ENCODE results near the gene PDE9A. TPM values are rescaled to one million over a fixed set of nuclear protein-coding genes. Genes with fewer than 3 reads are reported as not detected.

The PDE9A gene
- polyA plus RNA-seq, 4 donors, result 36.2 to 41.7 (median 37.7) TPM

DNA sequence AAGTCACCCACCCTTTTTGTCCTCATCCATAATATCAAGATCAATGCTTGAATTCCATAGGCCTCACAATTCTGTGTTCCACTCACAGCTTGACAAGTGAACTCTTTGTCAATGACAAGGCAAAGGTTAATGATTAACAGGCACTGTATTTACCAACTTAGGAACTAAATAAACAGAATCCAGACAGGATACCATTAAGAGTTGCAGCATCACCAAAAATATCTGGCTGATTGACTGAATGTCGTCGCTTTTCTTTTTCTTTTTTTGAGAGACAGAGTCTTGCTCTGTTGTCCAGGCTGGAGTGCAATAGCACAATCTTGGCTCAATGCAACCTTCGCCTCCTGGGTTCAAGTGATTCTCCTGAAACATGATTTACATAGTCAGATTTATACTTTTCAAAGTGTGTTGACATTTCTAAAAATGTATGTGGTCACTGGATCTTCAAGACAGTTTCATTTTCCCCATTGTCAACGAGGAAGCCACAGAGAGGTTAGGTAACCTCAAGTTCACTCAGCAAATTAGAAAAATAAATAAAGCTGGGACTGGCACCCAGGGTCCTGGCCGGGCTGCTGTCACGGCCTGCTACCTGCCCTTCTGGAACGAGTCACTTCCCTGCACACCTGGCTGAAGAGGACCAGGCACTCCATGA is 81.0 kb downstream of the PDE9A start:
- no peak for DNase-seq (ENCODE audit: low read depth in 4 of 4, low spot score in 3 of 4)

DNA sequence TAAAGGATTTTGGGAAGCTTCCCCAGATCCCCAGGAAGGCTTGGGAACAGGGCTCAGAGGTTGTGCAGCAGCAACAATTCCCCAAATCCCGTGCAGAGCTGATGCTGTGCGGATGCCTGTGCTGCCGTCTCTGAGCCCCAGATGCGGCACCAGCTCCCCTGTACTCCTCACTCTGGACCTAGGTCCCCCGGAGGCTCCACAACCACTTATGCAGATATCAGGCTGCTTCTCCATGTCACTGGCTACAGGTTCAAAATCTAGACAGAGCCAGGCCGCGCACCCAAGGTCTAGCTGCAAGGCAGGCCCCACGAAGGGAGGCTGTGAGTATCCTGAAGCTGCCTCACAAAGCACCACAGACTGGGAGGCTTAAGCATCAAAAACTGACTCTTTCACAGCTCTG is 81.6 kb downstream of the PDE9A start:
- no peak for DNase-seq (ENCODE audit: low read depth in 4 of 4, low spot score in 3 of 4)

DNA sequence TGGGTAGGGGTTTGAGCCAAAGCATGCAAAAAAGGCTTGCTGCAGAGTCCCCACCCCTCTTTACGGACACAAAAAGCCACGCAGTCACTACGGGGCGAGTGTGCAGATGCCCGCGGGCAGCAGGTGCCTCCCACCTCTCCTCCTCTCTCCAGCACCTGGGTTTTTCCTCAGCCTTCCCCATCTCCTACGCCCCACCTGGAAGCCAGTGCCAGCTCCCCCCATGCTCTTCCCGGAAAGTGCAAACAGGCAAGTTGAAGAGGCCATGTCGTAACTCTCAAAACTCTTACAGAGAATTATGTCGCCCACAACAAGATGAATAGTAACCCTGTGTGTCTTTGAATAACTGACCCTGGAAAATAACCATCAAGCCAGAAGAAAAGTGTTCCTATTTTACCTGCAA is 82.5 kb downstream of the PDE9A start:
- DNase-seq (ENCODE audit: low read depth in 4 of 4, low spot score in 3 of 4), result no peak

DNA sequence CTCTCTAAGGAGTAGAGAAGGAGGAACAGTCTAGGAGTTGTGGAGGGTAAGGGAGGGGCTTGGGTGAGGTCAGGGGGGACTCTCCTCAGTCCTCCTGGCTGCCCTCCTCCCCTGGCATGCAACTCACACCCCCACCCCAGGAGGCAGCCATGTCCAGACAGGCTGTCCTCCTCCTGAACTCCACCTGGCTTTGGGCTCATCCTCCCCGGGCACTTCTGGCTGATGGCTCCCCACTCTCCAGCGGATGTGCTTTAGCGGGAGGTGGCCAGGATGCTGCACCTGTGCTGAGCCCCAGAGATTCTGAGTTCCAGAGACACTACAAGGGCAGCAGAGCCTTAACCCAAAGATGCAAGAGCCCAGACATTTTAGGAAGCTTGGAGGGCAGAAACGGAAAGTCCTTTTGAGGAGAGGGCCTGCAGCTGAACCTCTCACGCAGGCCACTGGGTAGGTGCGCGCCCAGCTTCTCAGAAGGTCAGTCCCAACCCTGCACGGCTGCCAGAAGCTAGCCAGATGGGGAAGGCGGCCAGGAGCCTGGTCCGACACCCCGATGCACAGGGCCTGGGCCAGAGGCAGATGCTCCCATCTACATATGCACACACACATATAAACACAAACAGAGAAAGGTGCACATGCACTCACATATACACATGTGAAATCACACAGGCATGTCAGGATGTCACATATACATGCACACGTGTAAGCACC is 83.4 kb downstream of the PDE9A start:
- no peak for DNase-seq (ENCODE audit: low read depth in 4 of 4, low spot score in 3 of 4)

DNA sequence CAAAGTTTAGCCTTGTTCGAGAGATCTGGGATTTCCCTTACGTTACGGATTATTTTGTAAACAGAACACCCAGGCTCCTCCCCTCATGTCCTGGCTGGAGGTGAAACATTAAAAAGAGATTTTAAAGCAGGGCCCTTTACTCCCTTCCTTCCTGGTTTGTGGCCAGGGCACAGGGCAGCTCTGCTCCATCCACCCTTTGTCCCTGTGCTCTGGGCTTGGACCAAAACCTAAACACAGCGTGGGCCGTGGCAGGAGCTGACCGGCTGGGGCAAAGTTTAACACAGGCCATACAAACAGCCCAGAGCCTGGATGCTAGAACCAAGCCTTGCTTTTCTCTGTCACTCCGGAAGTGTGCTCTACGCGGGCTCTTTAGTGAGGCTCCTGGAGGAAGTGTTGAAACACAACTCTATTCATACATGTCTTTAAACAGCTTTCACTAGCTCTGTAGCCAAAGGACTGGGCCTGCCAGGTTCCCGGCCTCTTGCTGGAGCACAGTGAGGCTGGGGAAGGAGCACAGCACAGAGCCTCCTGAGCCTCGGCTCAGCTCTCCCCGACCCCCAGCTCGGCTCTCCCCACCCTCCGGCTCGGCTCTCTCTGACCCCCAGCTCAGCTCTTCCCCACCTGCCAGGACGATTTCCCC is 84.7 kb downstream of the PDE9A start:
- DNase-seq (ENCODE audit: low read depth in 4 of 4, low spot score in 3 of 4), result no peak

DNA sequence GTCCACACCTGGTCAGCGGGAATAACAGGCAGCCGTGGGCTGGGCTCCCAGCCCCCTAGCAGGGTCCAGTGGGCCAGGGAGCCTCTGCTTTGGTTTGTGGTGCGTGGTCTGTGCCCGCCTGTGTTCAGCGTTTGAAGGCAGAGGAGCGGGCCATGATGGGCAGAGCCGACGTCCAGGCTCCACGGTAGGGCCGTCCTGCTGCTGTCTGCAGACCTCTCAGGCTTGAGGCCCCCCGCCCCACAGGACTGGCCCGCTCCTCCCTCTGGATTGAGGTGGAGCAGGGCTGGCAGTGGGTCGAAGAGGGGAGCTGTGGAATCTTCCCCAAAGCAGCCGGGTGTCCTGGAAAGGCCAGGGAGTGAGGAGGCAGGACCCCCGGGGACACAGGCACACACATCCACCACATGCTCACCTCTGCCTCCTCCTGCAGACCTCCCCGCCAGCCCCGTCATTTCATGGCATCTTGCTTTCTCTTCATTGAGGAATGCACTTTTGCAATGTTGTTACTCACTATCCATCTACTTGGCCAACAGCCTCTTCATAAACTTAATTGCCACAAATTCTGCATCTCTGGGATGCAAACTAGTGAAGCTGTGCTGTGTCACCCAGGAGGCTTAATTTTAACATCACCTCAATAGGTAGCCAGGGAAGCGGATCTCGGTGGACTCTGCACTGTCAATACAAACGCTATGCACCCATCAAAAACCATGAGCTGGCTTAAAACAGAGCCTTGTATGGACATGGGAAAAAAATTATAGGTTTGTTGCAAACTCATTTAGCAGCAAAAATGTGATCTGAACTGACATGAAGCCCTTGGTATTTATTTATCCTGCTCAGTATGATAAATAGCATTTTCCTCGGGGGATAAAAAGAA is 85.9 kb downstream of the PDE9A start:
- no peak for DNase-seq (ENCODE audit: low read depth in 4 of 4, low spot score in 3 of 4)

DNA sequence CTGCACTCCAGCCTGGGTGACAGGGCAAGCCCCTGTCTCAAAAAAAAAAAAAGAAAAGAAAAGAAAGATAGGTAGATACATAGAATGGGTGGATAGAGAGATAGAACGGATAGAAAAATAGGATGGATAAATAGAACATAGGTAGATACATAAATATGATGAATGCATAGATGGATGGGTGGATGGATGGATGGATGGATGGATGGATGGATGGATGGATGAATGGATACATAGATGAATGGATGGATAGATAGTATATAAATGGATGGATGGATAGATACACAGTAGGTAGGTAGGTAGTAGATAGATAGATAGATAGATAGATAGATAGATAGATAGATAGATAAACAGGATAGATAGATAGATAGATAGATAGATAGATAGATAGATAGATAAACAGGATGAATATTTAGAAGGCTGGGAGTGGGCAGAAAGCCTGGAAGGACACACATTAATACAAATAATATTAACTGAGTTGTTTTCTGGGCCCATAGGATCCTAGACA is 87.0 kb downstream of the PDE9A start:
- no peak for DNase-seq (ENCODE audit: low read depth in 4 of 4, low spot score in 3 of 4)

DNA sequence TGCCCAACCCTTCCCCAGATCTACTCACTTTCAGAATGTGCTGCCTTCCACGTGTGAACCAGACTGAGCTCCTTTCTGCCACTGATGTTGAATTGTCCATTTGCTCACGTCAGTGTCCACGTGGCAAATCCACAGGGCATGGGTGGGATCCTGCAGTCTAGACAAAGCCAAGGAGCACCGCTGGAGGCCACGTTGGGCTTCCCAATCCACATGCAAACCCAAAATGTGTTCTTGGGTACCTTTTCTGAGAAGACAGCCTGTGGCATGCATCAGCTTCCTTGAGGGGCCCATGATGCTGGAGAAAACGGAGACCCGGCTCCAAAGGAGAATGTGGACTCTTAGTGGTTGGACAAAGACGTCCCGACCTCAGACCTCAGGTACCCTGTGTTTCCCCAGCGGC is 87.6 kb downstream of the PDE9A start:
- DNase-seq (ENCODE audit: low read depth in 4 of 4, low spot score in 3 of 4), result no peak

DNA sequence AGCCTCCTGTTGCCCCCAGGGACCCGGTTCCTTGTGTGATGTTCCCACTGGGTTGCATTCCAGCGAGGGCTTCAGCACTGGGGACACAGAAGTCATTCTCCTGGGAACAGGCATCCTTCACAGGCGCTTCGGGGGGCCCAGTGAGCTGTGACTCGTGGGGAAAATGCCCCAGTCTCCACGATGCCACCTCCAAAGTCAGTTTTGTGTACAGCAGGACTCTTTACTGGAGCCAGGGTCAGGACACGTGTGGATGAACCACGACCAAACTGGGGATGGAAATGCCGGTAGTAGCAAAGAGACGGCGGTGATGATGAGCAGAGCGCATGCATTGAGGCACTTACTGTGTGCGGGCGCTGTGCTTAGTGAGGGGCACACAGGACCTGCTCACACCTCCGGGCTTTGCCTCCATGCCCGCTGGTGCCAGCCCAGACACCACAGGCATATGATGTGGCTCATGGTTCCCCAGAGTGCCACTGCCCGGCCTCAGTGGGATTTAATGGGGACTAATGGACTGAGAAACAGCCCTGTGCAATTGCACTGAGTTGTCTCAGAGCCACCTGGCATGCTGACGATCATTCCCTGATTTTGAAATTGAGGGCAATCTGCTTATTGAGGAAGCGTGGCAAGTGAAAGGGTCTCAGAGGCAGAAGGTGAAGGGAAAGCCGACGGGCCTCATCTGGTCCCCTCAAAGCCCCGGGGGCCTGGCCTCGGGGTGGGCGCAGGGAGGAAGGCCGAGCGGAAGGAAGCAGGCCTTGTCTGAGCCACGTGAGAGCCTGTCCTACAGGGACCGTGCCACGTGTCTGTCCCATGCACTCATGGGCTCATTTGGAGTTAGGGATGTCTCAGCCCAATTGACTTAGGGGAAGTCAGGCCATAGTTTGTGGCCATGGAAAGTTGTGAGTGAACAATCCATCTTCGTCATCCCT is 91.4 kb downstream of the PDE9A start:
- no peak for DNase-seq (ENCODE audit: low read depth in 4 of 4, low spot score in 3 of 4)

DNA sequence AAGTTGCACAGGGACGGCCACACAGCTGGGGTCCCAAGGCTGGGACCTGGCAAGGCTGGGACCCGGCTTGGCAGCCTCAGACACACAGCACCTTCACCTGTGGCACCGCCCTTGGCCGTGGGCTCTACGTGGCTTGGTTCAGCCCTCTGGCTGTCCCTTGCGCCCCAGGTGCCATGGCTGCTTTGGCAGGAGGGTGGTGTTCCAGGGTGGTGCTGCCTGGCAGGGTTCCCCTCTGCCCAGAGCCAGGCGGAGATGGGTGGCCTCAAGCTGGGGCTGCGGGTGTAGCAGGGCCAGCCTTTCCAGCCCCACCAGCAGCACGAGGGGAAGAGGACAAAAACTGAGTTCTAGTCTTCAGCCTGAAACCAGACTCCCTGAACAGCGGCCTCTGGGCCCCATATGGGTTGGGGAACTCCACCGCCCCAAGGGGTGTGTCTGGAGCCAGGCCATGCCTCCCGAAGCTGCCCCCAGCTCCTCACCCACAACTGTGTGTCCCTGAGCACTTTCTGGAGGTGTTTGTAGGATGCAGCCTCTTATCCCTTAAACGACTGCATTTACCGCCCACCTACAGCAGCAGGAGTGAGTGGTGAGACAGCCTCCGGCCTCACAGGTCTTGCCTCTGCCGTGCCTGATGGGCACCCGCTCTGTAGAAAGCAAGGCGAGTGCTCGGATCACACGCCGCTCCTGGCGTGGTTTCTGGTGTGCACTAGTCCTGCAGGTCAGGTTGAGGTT is 92.3 kb downstream of the PDE9A start:
- no peak for DNase-seq (ENCODE audit: low read depth in 4 of 4, low spot score in 3 of 4)

DNA sequence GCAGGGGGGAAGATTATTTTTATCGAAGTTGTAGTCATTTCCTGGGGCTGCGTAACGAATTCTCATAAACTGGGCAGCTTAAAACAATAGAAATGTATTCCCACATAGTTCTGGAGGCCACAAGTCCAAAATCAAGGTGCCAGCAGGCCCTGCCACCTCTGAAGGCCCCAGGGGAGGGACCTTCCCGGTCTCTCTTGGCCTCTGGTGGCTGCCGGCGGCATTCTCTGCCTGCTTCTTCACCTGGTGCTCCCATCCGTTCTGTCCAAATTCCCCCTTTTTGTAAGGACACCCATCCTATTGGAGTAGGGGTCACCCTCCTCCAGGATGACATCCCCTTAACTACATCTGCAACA is 92.8 kb downstream of the PDE9A start:
- DNase-seq (ENCODE audit: low read depth in 4 of 4, low spot score in 3 of 4), result no peak

DNA sequence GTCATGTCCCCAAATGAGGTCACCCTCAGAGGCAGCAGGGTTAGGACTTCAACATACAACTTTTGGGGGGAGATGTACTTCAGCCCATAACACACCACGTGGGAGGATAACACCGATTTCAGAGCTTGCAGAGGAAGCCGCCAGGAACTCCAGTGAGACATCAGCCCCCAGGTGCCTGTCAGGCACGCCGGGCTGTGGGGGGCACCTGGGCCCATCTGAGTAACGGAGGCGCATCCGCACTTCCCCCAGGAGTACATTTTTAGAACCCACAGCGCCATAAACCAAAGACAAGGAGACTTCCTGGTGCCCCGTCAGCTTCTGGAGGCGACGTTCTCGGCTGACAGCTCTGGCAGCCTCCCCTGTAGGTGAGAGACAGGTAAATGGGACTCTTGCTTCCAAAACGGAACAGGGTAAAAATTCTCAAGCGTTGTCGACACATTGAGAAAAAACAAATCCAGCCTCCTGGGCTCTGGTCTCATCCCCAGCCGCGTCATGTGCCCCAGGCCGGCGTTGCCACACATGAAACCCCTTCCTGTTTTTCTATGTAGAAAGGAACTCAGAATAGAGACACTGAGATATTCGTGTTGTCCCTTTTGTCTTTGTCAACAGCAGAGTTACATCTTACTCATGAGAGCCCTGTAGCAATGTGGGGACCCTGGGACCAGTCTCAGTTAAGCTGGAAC is 93.3 kb downstream of the PDE9A start:
- DNase-seq (ENCODE audit: low read depth in 4 of 4, low spot score in 3 of 4), result no peak

DNA sequence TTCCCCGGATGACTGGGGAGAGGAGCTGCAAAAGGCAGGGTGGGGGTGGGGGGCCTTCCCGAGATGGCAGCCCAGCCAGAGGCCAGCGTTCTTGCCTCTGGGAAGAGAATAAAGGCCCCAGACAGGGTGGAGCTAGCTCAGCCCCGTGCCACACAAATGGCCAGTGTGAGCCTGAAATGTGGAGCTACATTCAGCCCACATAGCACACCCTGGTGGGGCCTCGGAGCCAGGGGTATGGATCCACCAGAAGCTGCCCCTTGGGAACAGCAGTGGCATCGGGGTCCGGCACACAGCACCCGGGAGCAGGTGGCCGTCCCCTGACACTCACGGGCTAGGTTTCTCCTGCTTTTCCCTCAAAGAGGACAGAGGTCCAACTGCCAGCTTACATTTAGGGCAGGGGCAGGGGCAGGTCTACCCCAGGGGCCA is 93.9 kb downstream of the PDE9A start:
- no peak for DNase-seq (ENCODE audit: low read depth in 4 of 4, low spot score in 3 of 4)

DNA sequence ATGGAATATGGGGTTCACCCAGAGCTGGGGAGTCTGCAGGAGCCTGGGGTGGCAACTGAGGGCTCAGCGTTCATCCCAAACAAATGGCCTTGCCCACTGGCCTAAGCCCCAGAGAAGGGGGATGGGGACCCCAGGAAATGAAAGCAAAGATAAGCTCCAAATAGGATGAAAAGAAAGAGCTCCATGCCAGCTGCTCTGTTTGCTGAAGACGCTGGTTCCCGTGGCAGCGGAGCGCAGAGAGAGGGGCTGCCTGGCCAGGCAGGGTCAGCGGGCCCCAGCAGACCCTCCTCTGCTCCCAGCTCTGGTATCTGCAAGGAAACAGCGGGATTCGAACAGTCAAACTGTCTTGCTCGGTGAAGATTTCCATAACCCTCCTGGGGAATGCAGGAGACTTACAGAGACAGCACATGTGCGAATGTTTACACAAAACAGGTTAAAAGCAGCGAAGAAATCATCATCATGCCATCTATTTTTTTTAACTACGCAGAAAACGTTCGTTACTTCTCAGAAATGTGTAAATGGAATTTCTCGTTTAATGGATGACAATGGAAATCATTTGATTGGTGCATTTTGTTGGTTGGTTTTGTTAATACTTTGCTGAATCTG is 94.4 kb downstream of the PDE9A start:
- no peak for DNase-seq (ENCODE audit: low read depth in 4 of 4, low spot score in 3 of 4)

DNA sequence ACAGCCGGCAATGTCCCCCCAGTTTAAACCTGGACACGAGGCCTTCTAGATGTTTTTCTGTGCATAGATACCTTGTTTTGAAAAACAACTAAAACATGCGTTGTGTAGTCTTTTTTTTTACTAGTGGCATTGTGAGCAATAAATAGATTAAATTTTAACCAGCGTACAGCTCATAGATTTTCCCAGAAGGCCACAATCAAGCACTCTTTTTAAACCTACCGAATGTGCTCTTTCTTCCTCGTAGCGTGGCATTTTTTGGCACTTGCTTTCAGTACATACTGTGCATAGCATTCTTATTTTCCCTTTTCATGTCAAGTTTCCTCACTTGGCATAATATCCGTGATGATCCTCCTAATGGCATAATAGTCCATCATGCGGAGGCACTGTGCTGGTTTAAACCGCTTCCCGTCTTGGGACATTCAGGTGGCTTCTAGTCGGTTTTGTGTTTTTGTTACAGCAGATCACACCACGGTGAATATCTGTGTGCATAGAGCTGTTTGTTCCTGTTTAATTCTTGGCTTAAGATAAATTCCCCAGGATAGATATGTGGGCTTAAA is 95.3 kb downstream of the PDE9A start:
- DNase-seq (ENCODE audit: low read depth in 4 of 4, low spot score in 3 of 4), result no peak

DNA sequence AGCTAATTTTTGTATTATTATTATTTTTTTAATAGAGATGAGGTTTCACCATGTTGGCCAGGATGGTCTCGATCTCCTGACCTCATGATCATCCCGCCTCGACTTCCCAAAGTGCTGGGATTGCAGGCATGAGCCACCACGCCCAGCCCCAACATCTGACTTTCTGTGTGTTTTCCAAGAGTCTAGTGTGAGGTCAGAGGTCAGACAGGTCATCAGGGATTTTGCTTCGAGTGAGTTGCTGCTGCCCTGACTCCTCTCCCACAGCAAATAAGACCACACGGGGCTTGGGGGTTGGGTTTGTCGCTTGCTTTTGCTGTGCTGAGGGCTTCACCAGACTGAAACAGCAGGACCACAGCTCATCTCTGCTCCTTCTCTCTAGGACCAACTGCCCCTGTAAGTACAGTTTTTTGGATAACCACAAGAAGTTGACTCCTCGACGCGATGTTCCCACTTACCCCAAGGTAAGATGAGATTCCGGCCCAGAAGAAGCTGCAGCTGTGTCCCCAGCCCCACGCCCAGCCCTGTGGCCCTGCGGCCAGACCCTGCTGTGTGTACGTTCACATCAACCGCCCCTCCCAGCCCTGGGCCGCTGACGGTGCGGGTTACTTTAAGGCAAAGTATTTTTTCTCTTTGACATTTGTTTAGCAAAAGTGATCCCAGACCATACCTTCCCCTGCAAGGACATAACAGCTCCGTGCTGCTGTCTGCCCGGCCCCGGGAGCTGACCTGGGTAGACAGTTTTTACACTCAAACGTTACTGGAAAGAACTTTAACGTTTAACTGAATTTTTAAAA is 97.5 kb downstream of the PDE9A start:
- DNase-seq (ENCODE audit: low read depth in 4 of 4, low spot score in 3 of 4), result no peak

DNA sequence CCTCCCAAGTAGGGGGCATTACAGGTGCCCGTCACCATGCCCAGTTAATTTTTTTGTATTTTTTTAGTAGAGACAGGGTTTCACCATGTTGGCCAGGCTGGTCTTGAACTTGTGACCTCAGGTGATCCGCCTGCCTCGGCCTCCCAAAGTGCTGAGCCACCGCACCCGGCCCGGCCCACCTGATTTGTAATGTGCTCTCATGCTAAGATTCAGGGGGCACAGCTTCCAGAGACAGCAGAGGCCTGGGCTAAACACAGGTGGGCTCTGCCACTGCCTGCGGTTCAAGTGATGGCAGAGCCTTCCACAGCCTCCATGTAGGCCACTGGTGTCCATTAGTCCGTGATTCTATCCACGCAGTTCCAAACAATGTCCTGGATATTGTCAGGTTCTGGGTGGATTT is 98.4 kb downstream of the PDE9A start:
- DNase-seq (ENCODE audit: low read depth in 4 of 4, low spot score in 3 of 4), result no peak
